Erythroblast (primary cell): ENCODE results near the gene PRKD1.

ENCODE experiments used
- GATA1 ChIP-seq: IDR thresholded peaks from 2 replicates; pipeline ENCODE4 v1.6.1; 2011; ENCODE audit warnings: low read depth, mild to moderate bottlenecking, control low read depth, low read length, moderate library complexity
- POLR2A ChIP-seq: IDR thresholded peaks from 2 replicates; pipeline ENCODE4 v1.6.1; 2011; ENCODE audit warnings: mild to moderate bottlenecking, low read length

DNA sequence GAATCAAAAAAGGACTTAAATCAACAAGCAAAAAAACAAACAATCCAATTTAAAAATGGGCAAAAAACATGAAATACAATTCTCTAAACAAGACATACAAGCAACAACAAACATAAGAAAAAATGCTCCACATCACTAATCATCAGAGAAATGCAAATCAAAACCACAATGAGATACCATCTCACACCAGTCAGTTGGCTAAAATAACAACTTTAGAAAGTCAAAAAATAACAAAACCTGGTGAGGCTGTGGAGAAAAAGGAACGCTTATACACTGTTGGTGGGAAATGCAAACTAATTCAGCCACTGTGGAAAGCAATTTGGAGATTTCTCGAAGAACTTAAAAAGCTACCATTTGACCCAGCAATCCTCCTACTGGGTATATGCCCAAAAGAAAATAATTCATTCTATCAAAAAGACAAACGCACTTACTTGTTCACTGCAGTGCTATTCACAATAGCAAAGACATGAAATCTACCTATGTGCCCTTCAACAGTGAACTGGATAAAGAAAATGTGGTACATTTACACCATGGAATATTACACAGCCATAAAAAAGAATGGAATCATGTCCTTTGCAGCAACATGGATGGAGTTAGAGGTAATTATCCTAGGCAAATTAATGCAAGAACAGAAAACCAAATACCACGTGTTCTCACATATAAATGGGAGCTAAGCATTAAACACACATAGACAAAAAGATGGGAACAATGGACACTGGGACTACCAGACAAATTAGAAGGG lies 26.9 kb downstream of the PRKD1 start:
- no peak for TF ChIP-seq POLR2A
- no peak for TF ChIP-seq GATA1
